Endothelial cell of hepatic sinusoid (primary cell): ENCODE measurements around the gene IRF8.

ENCODE experiments used
- in situ Hi-C: cut with HindIII; loops from 2 replicates; pipeline ENCODE4 v1.10.0; 2017; ENCODE audit warnings: low sequenced_read_pairs

IRF8 gene

DNA sequence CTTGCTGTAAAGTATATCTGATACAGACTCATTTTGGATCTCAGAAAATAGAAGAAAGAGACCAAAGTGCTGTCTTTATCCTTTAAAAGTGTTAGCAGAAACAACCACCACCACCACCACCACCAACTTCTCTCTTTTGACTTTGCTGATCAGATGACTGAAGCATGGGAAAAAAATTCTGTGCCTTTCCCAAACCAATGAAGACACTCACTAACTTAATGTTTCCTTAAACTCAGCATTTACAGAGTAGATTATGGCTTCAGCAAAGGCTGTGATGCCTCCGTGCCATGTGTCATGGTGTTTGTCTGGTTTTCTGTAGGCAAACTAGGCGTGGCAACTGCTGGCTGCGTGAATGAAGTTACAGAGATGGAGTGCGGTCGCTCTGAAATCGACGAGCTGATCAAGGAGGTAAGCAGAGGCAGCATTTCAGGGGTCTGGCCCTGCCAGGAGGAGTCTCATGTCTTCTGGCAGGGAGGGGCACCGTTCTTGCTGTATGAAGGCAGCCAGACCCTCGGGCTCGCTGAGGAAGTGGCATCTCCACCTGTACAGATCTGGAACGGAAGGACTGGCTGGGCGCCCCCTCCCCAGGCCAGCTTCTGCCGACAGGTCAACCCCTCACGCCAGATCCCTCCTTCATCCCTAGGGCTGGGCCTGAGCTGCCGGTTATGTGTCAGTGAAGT, 12.4 kb downstream of the IRF8 start:
- in situ Hi-C loops: no loop called here

DNA sequence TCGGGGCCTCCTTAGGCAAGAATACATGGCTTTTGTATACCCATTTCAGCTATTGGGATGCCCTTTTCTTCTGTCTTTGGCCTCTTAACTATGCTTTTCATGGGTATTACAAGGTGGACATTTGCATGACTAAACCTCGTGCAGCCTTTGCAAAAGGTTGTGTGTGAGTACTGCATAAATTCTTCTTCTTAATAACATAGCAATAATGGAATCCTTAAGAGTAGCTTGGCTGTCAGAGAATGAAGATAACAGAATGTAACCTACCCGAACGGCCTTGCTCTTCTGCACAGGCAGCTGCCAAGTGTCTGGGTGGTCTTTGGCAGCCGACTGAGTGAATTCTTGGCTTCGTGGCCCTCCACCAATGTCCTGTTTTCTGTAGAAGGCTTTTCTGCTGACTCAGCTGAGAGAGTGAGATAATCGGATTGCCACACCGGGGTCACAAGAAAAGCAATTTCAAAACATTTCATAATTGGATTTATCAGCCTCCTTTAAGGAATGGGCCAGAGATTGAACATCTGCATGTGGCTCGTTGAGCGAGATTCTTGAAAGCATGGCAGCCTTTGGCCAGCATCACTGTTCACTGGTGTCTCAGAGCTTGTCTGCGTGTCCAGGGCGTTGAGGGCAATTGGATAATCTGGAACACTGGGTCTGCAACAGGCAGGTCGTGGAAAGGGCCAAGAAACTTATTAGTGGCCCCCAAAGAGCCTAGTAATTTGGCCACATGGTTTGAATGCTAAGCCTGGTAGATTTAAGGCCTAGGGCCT, 13.4 kb downstream of the IRF8 start:
- in situ Hi-C loops: no loop called here

DNA sequence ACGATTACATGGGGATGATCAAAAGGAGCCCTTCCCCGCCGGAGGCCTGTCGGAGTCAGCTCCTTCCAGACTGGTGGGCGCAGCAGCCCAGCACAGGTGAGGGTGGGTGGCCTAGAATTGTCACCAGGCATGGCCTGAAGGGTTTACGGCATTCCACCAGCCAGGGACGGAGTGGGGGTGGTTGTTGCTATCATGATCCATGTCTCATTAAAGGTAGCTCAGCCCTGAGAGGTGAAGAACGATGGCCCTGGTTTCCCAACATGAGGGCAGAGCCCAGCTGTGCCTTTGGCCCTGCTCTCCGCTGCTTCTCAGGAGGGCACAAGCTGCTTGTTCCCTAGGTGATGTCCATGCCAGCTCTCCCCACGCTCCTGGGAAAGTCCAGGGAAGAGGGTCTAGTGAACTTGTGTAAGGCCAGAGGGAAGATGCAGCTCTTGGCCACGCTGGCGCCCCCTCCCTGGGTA, 14.2 kb downstream of the IRF8 start:
- in situ Hi-C loops: no loop called here

GRCh38 chr16:85913688-85914422, 14.9 kb downstream of the IRF8 start:
- in situ Hi-C loops: no loop called here

DNA sequence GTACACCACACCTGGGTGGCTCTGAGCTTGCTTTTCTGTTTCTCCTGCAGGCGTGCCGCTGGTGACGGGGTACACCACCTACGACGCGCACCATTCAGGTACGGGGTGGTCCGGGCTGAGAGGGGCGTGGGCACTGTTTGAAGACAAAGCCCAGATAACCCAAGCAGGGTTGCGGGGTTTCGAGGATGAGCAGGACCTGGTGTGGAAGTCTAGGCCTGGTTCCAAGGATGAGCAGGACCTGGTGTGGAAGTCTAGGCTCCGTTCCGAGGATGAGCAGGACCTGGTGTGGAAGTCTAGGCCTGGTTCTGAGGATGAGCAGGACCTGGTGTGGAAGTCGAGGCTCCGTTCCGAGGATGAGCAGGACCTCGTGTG, 15.4 kb downstream of the IRF8 start:
- in situ Hi-C loops: no loop called here

DNA sequence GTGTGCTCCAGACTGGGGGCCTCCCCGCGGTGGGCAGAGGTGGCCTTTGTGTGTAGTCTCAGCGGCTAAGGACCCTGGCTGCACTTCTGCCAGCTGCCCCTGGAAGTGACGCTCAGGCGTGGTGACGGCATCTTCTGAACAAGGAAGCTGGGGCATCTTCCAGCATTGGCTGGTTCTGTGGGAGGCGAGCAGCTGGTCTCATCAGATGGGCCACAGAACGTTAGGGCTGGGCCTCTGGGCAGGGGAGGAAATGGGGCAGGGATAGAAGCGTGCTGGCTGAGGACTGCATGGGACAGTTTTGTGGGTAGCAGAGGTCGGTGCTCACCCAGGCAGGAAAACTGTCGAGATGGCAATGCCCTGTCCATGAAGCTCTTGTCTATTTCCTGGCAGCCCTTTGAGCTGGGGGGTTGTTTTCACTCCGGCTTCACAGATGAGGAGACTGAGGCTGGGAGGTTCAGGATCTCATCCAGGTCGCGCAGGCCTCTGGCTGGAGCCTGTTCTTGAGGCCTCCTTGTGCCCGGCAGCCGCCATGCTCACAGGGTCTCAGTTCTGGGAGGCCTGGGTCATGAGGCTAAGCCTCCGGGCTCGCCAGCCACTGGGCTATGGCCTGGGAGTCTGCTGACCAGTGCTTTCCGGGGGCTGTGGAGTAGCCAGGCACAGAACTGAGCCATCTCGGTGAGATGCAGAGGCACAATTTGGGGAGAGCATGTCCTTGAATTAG, 16.3 kb downstream of the IRF8 start:
- in situ Hi-C loops: no loop called here

DNA sequence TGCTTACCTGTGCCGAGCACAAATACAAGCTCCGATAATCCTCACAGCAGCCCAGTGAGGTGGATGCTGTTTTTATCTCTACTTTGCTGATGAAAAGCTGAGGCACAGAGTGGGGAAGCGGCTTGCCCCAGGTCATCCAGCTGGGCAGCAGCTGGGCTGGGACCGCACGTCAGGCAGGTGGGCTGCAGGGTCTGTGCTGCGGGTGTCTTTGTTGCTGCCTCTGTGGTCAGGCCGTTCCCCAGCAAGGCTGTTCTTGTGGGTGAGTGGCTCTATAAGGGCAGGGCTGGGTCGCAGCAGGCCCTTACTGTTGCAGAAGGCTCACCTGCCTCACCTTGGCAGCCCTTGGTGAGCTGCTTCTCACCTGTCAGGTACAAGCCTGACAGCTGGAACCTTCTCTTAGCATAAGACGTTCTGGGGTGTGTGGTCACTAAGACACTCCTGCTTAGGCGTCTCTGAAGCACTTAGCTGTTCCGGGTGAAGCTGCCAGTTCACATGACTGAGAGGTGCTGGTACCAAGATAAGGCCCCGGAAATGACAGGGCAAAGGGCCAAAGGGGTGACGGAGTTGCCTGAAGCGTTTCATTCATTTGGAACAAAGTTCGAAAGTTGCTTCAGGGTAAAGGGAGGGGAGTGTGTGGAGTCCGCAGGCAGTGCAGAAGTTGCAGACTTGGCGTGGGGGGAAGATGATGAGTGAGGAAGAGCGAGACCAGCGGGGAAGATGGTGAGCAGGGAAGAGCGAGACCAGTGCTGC, 17.4 kb downstream of the IRF8 start:
- in situ Hi-C loops: no loop called here

GRCh38 chr16:85917012-85917411, 18.1 kb downstream of the IRF8 start:
- in situ Hi-C loops: no loop called here

DNA sequence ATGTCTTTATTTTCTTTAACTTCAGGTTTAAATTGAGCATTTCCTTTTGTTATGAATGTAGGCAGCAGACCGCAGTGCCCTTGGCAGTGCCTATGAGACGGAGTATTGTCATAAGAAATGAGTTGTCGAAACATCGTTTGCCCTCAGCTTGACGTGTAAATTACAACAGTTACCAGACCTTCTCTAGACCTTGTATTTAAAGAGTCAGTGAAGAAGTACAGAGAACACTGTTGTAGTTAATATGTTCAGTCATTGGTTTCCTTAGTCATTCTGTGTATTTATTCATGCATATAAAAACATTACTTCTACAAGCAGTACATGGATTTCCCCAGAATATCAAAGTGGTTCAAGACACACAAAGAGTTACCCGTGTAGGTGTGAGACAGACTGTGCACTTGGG, 19.0 kb downstream of the IRF8 start:
- in situ Hi-C loops: no loop called here

DNA sequence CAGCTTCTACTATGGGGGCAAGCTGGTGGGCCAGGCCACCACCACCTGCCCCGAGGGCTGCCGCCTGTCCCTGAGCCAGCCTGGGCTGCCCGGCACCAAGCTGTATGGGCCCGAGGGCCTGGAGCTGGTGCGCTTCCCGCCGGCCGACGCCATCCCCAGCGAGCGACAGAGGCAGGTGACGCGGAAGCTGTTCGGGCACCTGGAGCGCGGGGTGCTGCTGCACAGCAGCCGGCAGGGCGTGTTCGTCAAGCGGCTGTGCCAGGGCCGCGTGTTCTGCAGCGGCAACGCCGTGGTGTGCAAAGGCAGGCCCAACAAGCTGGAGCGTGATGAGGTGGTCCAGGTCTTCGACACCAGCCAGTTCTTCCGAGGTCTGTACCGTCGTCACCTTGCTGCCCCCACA, 19.5 kb downstream of the IRF8 start:
- in situ Hi-C loops: no loop called here

GRCh38 chr16:85919271-85920267, 20.6 kb downstream of the IRF8 start:
- in situ Hi-C loops: no loop called here

GRCh38 chr16:85921026-85921425, 22.1 kb downstream of the IRF8 start:
- in situ Hi-C loops: no loop called here

DNA sequence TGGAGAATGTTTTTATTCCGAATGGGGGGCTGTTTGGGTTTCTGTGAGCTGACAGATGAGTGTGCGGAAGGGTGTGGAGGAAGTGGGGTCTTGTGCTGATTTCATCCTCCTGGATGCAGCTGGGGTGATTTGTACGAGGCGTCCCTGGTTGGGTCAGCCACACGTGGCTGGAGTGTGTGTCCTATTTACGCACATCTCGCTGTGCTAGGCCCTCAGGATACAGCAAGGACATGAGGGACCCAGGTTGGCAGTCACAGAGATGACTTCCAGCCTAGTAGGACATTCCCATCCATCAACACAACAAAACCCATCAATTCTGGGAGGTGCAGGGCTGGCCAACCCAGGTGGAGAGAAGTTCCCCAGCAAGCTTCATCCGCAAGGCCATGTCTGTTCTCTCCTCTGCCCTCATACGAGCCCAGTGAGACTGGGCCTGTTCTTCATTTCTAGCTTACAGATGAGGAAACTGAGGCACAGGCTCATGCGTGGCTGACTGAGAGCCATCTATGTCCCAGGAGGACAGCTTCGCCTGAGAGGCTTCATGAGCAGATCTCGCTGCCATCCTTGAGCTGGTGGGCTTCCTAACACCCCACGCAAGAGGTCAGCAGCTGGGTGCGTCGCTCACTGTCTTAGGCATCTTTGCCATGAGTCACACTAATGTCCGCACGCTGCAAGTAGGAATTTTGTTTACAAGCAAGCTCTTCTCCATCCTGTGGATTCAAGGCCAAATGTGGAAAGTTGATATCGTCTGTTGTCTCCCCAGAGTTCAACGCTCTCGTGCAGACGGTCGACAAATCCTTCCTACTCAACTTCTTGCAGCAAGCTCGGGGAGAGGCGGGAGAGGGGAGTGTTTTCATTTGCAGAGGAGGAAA, 24.4 kb downstream of the IRF8 start:
- in situ Hi-C loops: no loop called here

DNA sequence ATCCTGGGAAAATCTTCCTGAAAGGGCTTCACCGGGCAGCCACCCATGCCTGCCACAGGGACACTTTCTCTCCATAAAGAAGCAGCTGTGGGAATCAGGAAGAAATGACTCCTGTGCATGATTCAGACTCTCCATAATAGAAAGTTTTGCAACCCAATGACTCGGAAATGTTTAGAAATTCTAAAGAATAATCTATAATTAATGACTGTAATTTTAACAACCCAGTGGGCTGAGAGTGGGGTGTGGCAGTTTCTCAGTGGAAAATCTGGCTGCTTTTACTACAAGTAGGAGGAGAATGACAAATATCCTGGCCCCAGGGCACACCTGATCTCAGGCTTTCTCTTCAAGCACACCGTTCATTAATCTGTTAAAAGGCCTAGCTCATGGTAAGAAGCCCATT, 25.7 kb downstream of the IRF8 start:
- in situ Hi-C loops: no loop called here

DNA sequence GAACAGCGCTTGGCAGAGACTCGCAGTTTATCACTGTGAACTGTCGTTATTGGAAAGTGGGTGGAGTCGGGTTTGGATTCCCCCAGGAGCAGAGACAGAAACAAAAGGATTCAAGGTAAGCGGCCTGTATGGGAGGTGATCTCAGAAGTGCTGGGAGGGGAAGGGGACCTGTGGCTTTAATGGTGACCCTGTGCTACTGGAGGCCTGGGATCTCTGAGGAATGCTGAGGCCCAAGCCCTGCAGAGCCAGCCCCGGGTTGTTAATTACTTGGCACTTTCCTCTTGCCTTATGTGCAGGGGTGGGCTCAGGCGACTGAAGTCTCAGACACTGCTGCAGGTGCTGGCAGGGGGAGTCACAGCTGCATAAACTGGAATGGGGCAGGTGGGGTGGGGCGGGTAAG, 27.4 kb downstream of the IRF8 start:
- in situ Hi-C loops: no loop called here

- in situ Hi-C loops: no loop called here
Measured at GRCh38 chr16:85927371-85927770, 28.4 kb downstream of the IRF8 start.

DNA sequence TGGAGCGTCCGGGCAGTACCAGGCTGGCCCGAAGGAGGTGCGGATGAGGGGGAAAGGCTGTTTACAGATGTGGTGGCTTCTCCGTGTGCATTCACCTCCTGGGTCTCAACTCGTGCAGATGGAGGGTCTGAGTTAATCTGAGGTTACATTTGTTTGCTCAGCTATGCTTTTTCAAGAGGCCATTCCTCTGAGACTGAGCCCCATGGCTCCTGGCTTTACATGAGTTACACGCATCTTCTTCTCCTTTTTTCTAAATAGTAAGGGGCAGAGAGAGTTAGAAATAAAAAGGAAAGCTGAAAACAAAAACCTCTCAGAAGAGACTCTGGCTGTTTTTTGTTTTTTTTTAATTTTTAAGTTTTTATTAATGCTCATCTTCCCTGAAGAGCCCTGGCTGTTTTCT, 29.0 kb downstream of the IRF8 start:
- in situ Hi-C loops: no loop called here

DNA sequence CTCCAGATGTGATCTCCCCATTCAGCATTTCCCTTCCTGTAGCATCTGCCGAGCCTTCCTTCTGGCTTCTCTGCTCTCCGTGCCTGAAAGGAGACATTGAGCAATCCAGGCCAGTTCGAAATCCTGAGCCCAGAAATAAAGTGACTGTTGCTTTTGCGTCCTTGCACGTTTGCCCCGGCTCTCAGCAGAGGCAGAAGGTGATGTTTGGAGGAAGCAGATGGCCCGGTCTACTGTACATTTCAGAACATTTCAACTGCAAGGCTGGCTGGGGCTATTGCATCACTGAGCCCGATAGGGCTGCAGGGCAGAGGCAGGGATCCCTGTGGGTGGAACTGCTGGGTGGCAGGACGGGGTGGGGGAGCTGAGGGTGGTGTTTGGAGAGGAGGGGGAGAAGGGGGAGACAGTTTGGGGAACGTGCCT, 29.4 kb downstream of the IRF8 start:
- in situ Hi-C loops: no loop called here
